Fibroblast of lung (primary cell): Measurements from ENCODE around the gene DNAH9. TPM values are rescaled to one million over a fixed set of nuclear protein-coding genes. Genes with fewer than 3 reads are reported as not detected.
"Not testable (repeated sequence)": the region's sequence is repeated elsewhere in the genome, so short reads cannot be mapped to it uniquely, and the experiment has no call there.

Source experiments
- DNase-seq, 2 donors: peaks; one replicate each; pipeline versions ENCODE4 v3.0.0 to v3.0.0-alpha.2; 2010; ENCODE audit warnings: low read depth in 2 of 2
- H2AFZ ChIP-seq: 2 replicates; pipeline ENCODE4 v1.5.1; 2012; ENCODE audit warnings: low read length, control low read depth, inconsistent platforms
- H3K27ac ChIP-seq: 2 replicates; pipeline ENCODE4 v1.5.1; 2011; ENCODE audit warnings: low read length, control low read depth; ENCODE audit not compliant: insufficient read depth
- H3K27me3 ChIP-seq: 2 replicates; pipeline ENCODE4 v1.5.1; 2011; ENCODE audit warnings: mild to moderate bottlenecking, low read length; ENCODE audit not compliant: control insufficient read depth, insufficient read depth
- H3K36me3 ChIP-seq: 2 replicates; pipeline ENCODE4 v1.5.1; 2011; ENCODE audit warnings: low read length; ENCODE audit not compliant: control insufficient read depth, insufficient read depth
- H3K4me1 ChIP-seq: 2 replicates; pipeline ENCODE4 v1.5.1; 2011; ENCODE audit warnings: low read length; ENCODE audit not compliant: control insufficient read depth, insufficient read depth; ENCODE audit errors: extremely low read depth
- H3K4me2 ChIP-seq: 2 replicates; pipeline ENCODE4 v1.5.1; 2011; ENCODE audit warnings: low read length, control low read depth; ENCODE audit not compliant: insufficient read depth; ENCODE audit errors: extremely low read depth
- H3K4me3 ChIP-seq, 4 experiments: fragments of 200-600 bp in 1 of 4; sonication (generic) in 1 of 4; replicated peaks in 1 of 4; 2 replicates each; pipeline ENCODE4 v1.5.1; 2011 to 2016; ENCODE audit warnings: low read length in 4 of 4, low read depth in 3 of 4, mild to moderate bottlenecking in 3 of 4, control low read depth in 2 of 4, inconsistent platforms in 1 of 4, mixed read lengths in 1 of 4; ENCODE audit not compliant: insufficient read depth in 1 of 4; ENCODE audit errors: control extremely low read depth in 1 of 4
- H3K79me2 ChIP-seq: 2 replicates; pipeline ENCODE4 v1.5.1; 2012; ENCODE audit warnings: mild to moderate bottlenecking, low read length, inconsistent platforms; ENCODE audit not compliant: control insufficient read depth, insufficient read depth
- H3K9ac ChIP-seq: 2 replicates; pipeline ENCODE4 v1.5.1; 2011; ENCODE audit warnings: mild to moderate bottlenecking, low read length, control low read depth; ENCODE audit not compliant: insufficient read depth
- H3K9me3 ChIP-seq: 2 replicates; pipeline ENCODE4 v1.5.1; 2012; ENCODE audit warnings: low read depth, low read length; ENCODE audit not compliant: control insufficient read depth, insufficient read depth
- H4K20me1 ChIP-seq: 2 replicates; pipeline ENCODE4 v1.5.1; 2011; ENCODE audit warnings: low read length; ENCODE audit not compliant: control insufficient read depth, insufficient read depth; ENCODE audit errors: extremely low read depth
- CTCF ChIP-seq, 2 donors: IDR thresholded peaks in 1 of 2; conservative IDR thresholded peaks in 1 of 2; 1 replicate in 1 of 2; 2 replicates in 1 of 2; pipeline ENCODE4 v1.5.1; 2011 to 2012; ENCODE audit warnings: low read length in 2 of 2, control low read depth in 1 of 2, inconsistent platforms in 1 of 2, low read depth in 1 of 2, mild to moderate bottlenecking in 1 of 2
- EZH2 ChIP-seq: IDR thresholded peaks from 2 replicates; pipeline ENCODE4 v1.5.1; 2012; ENCODE audit warnings: low read length, control low read depth, mild to moderate bottlenecking; ENCODE audit errors: missing control alignments
- polyA plus RNA-seq, 2 donors: library from polyadenylated mRNA; depleted of rRNA in 1 of 2; stranded (reverse) in 1 of 2; unstranded in 1 of 2; fragments of >200 nt; gene quantifications; 2 replicates each; pipeline ENCODE4 v1.2.1, GENCODE V29; 2011 to 2012; ENCODE audit warnings: missing spikeins in 1 of 2
- total RNA-seq: library from RNA; depleted of rRNA; stranded (reverse); fragments of >200 nt; gene quantifications from 2 replicates; pipeline ENCODE4 v1.2.1, GENCODE V29; 2014

The DNAH9 gene
- total and polyA plus RNA-seq, 2 donors (not counting 1 experiment from before 2014, with no cell fraction given), result not detected

GRCh38 chr17:11940904-11941303 is 342.6 kb downstream of the DNAH9 start:
- H3K79me2 ChIP-seq, result no peaks in the 10 kb centered on the region
- no peak overlapping the region for H3K4me3 ChIP-seq
- no peaks in the 10 kb centered on the region for H4K20me1 ChIP-seq
- TF ChIP-seq CTCF (conservative IDR thresholded peaks at IDR 0.05 in 1 of 2, IDR thresholded peaks at IDR 0.05 in 1 of 2; ENCODE audit: low read depth in 1 of 2, low read length in 2 of 2), result no peak
- H3K27ac ChIP-seq, result no peak overlapping the region
- no peak for DNase-seq
- no peak overlapping the region for H3K4me2 ChIP-seq
- no peaks in the 10 kb centered on the region for H3K4me1 ChIP-seq
- no peaks in the 10 kb centered on the region for H3K9me3 ChIP-seq
- H3K36me3 ChIP-seq, result no peaks in the 10 kb centered on the region
- H3K9ac ChIP-seq, result no peak overlapping the region
- no peak overlapping the region for H2AFZ ChIP-seq
- no peaks in the 10 kb centered on the region for H3K27me3 ChIP-seq

GRCh38 chr17:11943086-11943485 is 344.8 kb downstream of the DNAH9 start:
- H3K9ac ChIP-seq, H4K20me1 ChIP-seq, H3K9me3 ChIP-seq, H3K27ac ChIP-seq, H3K27me3 ChIP-seq, H3K4me3 ChIP-seq, H3K79me2 ChIP-seq, H2AFZ ChIP-seq, H3K36me3 ChIP-seq, H3K4me2 ChIP-seq, H3K4me1 ChIP-seq, DNase-seq: not testable (repeated sequence)

GRCh38 chr17:11943759-11944347 is 345.6 kb downstream of the DNAH9 start:
- no peak overlapping the region for H3K9ac ChIP-seq
- H4K20me1 ChIP-seq, result no peaks in the 10 kb centered on the region
- H3K4me2 ChIP-seq, result no peak overlapping the region
- H3K4me3 ChIP-seq, result no peak overlapping the region
- TF ChIP-seq CTCF (conservative IDR thresholded peaks at IDR 0.05 in 1 of 2, IDR thresholded peaks at IDR 0.05 in 1 of 2; ENCODE audit: low read depth in 1 of 2, low read length in 2 of 2), result no peak
- TF ChIP-seq EZH2, result no peak
- no peaks in the 10 kb centered on the region for H3K4me1 ChIP-seq
- H3K27ac ChIP-seq, result no peak overlapping the region
- no peaks in the 10 kb centered on the region for H3K9me3 ChIP-seq
- H3K27me3 ChIP-seq, result no peaks in the 10 kb centered on the region
- no peaks in the 10 kb centered on the region for H3K36me3 ChIP-seq
- H3K79me2 ChIP-seq, result no peaks in the 10 kb centered on the region
- H2AFZ ChIP-seq, result no peak overlapping the region
- DNase-seq, result no peak
